Renal pelvis (tissue), 4 donors: ENCODE results near the gene SLC51A. TPM values are rescaled to one million over a fixed set of nuclear protein-coding genes. Genes with fewer than 3 reads are reported as not detected.

Experiments
- DNase-seq: peaks from one replicate; pipeline ENCODE4 v3.0.0-alpha.2; 2013
- polyA plus RNA-seq, 3 donors: library from polyadenylated mRNA; unstranded; fragments of 120-200 nt; gene quantifications; one replicate each; pipeline ENCODE4 v1.2.1, GENCODE V29; 2013; ENCODE audit not compliant: insufficient read length in 3 of 3

The SLC51A gene
- polyA plus RNA-seq, 3 donors, result 11.3 to 18.2 (median 17.8) TPM

DNA sequence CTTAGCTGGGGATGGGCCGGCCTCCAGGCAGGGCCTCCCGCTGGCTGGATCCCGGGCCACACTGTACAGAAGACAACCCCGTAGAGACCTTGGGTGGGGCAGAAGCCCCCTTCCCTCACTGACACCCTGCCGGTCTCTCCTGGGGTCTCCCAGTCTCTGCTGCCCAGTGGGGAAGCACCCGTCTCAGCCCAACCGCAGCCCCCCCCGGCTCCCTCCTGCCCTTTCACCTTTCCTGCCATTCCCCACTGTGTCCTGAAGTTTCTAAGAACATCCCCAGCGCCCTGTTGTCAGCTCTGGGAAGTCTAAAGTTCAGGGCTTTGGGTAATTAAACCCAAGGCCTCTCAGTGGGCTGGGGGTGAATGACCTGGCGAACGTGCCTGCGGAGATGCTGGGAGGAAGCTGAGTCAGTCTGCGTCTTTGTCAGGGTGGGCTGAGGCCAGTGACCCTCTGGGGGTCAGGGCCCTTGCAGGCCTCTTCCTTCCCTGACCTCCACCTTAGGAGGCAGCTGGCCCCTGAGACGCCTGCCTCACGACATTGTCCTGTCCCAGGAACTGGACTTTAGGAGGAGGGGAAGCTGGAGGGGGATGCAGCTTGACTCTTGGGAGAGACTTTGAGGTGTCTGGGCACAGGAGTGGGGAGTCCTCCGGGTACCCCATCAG, 1.4 kb upstream of the SLC51A start:
- no peak for DNase-seq

DNA sequence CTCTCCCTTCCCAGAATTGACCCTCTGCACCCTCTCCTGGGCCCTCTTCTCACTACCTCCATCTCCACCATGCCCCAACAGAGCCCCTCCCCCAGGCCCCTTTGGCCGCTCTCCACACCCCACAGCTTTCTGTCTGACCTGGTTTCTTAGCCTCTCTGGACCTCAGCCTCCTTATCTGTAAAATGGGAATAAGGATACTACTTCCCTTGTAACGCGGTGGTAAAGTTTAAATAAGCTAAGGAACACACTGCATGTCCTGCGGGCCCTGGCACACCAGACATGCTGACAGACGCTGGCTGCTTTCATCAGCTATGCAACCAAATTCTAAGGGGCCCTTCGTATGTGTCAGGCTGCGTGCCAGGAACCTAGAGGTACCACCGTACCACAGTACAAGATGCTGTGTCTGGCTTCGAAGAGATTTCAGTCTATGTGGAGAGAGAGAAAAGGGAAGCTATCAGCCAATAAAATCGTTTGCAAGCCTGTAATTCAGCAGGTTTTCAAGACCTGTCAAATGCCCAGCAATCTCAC, 777 bp upstream of the SLC51A start:
- no peak for DNase-seq

DNA sequence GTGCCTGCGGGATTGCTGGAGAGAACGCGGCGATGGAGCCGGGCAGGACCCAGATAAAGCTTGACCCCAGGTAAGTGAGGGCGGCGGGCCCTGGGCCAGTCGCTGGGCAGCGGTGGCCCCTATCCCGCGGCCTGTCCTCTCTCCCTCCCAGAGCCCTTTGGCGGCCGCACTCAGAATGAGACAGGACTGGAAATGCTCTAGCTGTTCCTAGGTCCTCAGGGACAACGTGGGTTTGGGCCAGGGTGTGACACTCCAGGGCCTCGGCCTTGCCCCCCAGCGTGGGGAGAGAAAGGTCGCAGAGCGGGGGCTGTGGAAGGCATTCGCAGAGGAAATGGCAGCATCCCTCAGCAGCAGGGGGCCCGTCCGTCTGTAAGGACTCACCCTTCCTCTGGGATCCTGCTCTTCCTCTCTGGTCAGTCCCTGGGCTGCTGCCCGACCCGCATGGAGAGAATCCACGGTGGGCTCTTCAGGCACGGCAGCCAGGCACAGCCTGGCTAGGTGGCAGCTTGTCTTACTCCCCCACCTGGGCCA, 412 bp downstream of the SLC51A start:
- no peak for DNase-seq

DNA sequence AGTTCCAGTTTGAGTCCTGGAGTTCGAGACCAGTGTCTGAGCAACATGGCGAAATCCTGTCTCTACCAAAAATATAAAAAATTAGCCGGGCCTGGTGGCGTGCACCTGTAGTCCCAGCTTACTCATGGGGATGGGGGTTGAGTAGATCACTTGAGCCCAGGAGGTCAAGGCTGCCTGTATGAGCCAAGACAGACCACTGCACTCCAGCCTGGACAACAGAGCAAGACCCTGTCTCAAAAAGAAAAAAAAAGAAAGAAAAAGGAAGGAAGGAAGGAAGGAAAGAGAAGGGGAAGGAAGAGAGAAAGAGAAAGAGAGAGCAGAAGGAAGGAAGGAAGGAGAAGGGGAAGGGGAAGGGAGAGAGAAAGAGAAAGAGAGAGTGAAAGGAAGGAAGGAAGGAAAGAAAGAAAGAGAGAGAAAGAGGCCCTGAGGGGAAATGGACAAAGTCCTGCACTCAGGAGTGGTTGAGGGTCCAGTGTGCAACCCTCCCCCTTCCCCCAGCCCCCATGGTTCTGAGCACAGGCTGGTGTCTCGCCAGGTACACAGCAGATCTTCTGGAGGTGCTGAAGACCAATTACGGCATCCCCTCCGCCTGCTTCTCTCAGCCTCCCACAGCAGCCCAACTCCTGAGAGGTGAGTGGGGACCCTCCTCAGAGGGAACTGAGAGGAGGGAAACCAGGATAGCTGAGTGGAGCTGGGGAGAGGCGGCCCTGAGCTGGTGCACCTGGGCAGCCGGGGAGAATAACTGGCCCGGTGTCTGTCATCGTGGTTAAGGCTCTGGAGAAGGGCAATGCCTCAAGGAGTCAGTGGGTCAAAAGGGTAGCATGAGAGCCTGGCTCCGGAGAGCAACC, 1.2 kb downstream of the SLC51A start:
- DNase-seq, result no peak

DNA sequence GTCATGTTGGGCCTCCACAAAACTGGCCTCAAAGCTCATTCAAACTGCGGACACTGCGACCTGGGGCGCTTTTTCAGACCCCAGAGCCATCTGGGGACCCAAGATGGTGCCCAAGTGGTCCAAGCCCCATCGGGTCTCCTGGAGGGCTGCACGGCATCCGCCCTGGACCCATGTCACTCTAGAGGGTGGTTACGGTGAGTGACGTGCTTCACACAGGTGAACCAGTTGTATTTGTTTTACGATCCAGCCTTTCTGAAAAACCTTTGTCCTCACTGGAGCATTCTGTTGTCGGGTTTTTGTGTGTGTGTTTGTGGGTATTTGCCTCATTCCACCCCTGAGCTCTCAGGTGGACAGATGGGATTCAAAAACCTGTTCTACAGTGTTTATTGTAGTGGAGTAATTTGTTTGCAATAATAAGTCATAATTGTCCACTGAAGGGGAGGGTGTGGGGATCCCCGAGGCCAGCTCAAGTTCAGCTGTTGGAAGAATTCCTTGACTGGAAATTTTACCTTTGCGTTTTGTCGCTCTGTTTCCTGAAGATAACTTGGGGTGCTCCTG, 1.9 kb downstream of the SLC51A start:
- DNase-seq, result no peak

DNA sequence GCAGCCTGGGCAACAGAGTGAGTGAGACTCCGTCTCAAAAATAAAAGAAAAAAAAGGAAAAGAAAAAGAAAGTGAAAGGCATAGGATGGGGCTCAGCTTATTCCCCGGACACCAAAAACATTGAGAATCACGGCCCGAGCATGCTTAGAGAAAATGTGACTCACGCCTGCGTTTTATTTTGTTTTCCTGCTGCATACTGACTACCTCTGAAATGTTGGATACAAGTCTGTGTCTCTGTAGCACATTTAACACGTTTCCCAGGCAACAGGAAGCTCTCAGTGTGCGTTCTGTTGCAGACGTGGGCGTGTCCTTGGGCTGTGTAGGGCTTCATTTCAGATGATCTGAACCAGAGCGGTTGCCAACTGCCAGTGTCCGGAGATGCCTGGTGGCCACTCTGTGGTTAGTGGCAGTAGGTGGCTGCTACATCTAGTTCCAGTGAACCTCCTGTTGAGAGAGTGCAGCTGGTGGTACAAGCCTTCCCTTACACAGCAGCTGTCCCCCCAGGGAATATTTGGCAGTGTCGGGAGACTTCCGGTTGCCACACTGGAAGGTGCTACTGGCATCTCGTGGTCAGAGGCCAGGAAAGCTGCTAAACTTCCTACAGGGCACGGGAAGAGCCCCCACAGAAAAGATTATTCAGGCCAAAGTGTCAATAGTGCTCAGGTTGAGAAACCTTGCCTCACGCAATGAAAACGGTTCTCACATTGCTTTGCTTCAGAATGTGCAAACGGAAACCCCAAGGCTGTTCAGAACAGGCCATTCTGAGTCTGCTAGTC, 3.0 kb downstream of the SLC51A start:
- peak; percentile 62 for DNase-seq

DNA sequence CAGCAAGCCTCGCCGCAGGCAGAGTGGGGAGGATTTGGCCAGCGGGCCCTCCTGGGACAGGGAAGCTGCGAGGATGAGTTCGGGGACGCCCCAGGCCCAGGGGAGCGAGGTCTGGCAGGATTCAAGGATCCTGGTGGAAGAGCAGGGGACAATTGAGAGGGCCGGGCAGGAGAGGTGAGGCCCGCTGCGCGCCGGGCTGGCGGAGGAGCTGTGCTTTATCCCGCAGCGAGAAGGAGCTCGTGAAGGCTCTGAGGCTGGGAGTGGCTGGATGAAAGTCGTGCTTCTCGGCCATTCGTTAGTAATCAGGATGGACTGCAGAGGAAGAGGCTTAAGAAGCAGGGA, 3.6 kb downstream of the SLC51A start:
- DNase-seq, result no peak

DNA sequence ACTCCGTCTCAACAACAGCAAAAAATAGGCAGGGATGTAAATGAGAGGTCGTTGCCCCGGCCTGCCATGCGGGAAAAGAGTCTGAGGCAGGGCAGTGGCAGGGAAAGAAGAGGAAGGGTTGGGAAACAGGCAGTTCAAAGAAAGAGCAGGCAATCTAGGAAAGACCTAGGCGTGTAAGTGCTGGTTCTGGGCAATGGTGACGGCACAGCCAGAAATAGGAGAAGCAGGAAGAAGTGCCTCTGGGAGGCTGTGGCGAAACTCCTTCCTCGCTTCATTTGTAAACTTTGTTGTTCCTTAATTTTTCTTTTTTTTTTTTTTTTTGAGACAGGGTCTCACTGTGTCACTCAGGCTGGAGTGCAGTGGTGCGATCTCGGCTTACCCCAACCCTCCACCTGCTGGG, 4.3 kb downstream of the SLC51A start:
- no peak for DNase-seq

DNA sequence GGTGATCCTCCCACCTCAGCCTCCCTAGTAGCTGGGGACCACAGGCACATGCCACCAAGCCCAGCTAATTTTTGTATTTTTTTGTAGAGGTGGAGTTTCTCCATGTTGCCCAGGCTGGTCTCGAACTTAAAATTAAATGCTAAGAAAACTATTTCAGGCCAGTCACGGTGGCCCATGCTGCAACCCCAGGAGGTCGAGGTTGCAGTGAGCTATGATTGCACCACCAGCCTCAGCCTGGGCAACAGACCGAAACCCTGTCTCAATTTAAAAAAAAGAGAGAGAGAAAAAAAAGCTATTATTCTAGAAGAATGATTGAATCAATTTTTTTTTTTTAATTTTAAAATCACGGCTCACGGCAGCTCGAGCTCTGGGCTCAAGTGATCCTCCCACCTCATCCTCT, 4.7 kb downstream of the SLC51A start:
- DNase-seq, result no peak

DNA sequence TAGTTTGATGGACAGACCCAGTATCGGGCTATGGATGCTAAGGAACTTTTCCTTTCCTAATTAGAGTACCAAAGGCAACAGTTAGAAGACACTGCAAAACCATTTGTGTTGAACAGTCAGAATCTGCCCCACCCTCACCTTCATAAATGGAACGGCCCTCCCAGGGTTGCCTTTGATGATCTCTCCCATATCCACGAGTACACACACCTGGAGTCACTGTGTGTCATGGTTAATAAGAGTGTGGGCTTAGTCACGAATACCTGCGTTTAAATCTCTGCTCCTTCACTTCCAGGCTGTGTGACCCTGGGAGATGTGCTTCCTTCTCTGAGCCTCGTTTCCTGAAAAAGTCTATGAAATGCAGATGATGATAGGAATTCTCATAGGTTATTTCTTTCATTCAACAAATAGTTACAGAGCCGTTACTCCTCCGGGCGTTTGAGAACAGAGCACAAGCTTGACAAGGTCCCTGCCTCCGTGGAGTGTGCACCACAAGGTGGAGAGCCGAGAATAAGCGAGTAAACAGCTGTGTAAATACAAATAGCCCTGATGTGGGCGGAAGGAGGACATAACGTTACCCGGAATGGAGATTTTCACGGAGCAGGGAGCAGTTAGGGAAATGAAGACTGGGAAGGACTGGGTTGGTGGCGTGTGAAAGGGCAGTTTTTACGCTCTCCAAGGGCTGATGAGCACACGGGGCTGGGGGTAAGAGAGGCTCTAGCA, 6.7 kb downstream of the SLC51A start:
- DNase-seq, result no peak

DNA sequence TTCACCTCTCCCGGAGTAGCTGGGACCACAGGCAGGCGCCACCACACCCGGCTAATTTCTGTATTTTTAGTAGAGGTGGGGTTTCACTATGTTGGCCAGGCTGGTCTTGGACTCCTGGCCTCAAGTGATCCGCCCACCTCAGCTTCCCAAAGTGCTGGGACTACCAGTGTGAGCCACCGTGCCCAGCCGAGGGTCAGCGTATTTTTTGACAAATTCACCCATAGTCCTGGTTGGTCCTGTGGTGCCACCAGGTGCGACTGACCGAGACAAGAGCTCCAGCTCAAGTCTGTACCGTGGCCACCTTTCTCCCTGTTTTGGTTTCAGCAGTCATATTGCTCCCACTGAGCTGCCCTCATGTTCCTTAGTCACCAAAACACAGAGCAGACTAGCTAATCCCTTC, 8.8 kb downstream of the SLC51A start:
- no peak for DNase-seq

DNA sequence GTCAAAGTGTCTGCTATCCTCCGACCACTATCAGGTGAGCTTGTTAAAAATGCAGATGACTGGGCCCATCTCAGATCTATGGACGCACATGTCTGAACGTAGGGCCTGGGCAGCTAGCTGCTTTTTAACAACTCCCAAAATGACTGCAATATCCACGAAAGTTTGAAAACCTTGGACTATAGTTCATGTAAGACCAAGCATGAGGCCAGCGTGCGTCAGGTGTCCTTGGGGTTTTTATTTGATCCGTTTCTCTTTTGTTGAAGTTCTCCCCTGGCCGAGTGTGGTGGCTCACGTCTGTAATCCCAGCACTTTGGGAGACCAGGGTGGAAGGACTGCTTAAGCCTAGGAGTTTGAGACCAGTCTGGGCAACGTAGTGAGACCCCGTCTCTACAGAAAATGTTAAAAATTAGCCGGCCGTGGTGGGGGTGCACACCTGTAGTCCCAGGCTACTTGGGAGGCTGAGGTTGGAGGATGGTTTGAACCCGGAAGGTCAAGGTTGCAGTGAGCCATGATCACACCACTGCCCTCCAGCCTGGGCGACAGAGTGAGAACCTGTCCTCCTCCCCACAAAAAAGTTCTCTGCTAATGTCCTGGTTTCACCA, 9.5 kb downstream of the SLC51A start:
- DNase-seq, result no peak

DNA sequence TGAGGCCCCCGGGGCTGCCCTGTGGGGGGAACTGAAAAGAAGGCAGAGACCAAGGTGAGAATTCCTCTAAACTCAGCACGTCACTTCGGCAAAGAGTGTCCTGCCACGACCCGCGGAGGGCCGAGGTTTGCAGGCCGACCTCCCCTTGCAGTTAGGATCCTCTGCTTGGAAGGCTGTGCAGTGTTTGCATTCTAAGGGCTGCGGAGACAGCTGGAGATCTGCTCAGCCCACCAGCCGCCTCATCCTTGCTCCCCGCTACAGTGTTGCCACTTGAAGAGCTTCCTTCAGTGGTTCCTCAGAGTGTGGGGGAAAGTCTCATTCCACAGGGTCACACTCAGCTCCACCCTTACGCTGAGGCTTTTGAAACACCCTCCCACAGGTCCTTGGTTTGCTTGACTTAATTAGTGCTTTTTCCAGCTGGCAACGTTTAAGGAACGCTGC, 10.8 kb downstream of the SLC51A start:
- DNase-seq, result no peak

DNA sequence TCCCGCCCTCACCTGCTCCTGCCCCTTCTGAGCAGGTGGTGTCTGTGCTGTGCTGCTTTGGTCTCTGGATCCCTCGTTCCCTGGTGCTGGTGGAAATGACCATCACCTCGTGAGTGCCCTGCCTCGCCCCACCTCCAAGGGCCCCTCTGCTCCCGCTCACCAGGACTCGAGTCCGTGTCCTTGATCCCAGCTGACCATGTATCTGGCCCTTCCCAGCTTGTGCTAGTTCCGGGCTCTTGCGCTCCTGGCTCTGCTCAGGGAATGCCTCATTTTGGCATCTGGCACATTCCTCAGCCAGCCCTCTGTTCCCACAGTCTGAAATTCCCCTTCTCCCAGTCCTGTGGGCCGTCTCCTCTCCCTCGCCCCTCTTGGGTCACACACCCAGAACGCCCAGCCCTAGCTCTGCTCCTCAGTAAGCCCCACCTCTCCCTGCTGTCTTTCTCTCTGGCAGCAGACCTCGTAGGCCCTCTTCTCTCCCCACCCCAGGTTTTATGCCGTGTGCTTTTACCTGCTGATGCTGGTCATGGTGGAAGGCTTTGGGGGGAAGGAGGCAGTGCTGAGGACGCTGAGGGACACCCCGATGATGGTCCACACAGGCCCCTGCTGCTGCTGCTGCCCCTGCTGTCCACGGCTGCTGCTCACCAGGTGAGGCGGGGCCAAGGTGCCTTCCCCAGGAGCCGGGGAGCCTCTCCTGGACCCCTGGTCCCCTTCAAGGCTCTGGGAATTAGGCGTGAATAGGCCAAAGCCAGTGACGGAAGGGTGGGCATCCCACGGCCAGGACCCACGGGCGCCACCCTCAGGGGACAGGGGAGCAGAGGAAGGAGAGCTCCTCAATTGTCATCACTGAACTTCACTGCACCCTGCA, 11.5 kb downstream of the SLC51A start:
- DNase-seq, result no peak

DNA sequence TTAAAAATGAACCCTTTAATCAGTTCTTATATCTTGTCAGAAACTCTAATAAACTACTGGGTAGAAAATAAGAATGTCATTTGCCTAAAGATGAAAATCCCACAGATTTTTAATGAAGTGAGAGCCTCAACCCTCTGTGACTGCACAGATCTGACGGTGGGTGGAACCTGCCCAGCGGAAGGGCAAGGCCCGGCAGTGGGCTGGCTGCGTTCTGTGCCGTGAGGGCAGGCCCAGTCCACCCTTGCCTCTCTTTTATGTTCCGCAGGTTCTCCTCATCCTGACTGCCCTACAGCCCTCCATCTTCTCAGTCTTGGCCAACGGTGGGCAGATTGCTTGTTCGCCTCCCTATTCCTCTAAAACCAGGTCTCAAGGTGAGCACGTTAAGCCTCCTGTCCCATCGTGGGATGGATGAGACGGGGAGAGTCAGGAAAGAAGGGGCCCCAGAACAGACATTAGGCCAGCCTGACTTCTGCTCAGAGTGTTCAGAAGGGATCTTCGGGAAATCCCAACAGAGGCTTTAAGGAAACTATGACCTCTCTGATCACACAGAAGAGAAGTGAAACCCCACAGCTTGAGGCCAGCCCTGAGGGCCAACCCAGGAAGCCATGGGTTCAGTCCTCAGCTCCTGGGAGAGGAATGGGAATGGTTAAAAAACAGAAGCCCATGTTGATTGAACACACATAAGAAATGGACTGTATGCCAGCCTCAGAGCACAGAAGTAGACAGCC, 16.0 kb downstream of the SLC51A start:
- DNase-seq, result no peak

DNA sequence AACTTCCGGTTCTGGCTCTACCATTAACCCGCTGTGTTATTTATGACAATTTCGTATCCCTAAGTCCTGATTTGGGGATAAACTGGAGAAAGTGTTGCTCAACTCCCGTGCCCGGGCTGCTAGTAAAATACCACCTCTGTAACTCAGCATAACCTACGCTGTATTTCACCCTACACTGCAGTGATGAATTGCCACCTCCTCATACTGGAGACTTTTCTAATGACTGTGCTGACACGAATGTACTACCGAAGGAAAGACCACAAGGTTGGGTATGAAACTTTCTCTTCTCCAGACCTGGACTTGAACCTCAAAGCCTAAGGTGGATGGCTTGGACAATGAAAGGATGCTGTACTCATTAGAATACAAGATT, 16.5 kb downstream of the SLC51A start:
- no peak for DNase-seq

DNA sequence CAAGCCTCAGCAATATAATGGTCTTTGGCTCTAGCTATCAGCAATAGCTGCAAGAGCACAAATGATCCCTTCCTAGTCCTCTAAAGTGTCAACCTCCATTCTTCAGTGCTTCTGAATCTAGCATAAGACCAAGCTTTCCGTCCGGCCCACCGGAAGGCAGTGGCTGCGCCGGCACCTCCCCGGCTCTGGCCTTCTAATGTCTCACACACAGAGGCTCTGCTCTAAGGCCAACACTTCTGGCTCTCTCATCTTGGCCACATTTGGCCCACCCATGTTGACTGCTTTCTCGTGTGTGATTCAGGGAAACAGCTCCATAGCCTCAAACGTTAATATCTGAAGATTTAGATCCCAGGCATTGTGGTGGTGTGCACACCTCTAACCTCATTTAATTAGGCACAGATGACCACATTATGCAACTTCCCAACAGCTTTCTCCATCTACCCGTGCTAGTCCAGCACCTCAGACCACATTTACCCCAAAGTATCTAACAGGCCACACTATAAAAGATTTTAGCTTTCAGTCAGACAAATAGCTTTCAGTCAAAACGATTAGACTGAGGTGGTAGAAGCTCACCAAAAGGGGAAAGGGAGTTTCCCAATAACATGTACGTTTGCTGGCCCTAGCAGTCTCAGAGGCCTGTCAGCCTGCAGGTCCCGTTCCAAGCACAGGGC, 19.3 kb downstream of the SLC51A start:
- DNase-seq, result no peak

DNA sequence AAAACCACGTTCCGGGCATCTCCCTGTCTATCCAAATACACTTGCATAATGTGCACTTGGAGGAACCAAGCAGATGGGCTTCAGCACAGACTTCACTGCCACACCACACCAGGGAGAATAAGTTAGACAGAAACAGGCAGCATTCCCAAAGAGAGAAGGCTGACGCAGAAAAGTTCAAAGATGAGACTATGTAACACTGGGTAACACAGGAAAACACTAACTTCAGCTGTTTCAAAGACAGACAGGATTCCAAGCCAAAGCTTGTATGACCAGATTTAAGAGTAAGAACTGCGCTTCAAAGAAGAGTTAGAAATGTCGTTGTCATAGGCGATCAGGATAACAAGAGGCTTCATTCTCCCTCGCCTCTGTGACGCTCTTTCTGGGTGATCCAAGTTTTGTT, 19.9 kb downstream of the SLC51A start:
- DNase-seq, result no peak

DNA sequence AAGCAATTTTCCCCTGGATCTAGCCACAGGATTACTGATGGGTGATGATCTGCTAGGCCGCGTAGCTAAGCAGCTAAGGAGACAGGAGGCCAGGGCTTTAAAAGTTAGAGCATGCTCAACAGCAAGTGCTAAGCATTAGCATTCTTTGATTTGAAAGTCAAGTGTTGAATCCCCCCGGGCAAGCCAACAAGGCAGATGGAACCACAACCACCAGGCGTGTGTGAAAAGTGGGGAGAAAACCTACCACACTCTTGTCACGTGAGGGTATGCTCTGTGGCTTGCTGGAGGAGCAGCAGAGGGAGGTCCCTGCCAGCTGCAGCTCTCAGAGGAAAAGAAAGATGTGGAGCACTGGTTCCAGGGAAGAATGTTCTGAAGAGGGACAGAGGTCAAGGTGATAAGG, 20.9 kb downstream of the SLC51A start:
- DNase-seq, result no peak
